Testis (tissue), 3 donors: ENCODE results near the gene TNS3. TPM values are rescaled to one million over a fixed set of nuclear protein-coding genes. Genes with fewer than 3 reads are reported as not detected.
"Not testable (repeated sequence)": the region's sequence is repeated elsewhere in the genome, so short reads cannot be mapped to it uniquely, and the experiment has no call there.

Source experiments
- DNase-seq: peaks from one replicate; pipeline ENCODE4 v3.0.0-alpha.2; 2019
- H3K27ac ChIP-seq, 2 donors: fragments of 200-600 bp; sonication (generic); one replicate each; pipeline ENCODE4 v1.5.1; 2019
- H3K27me3 ChIP-seq: fragments of 200-600 bp; sonication (generic); one replicate; pipeline ENCODE4 v1.5.1; 2019
- H3K36me3 ChIP-seq: fragments of 200-600 bp; sonication (generic); one replicate; pipeline ENCODE4 v1.5.1; 2017; ENCODE audit warnings: low read depth; ENCODE audit errors: missing control alignments
- H3K4me1 ChIP-seq: fragments of 200-600 bp; sonication (generic); one replicate; pipeline ENCODE4 v1.5.1; 2019
- H3K4me3 ChIP-seq, 2 donors: fragments of 200-600 bp; sonication (generic); one replicate each; pipeline ENCODE4 v1.5.1; 2017 to 2019
- H3K9me3 ChIP-seq: fragments of 200-600 bp; sonication (generic); one replicate; pipeline ENCODE4 v1.5.1; 2017
- CTCF ChIP-seq, 3 experiments: fragments of 450-650 bp in 2 of 3; fragments of 200-600 bp in 1 of 3; sonication (generic) in 1 of 3; IDR thresholded peaks; one replicate each; pipeline ENCODE4 v1.5.1; 2016 to 2019; ENCODE audit warnings: antibody characterized with exemption in 3 of 3, mild to moderate bottlenecking in 2 of 3, moderate library complexity in 1 of 3
- POLR2A ChIP-seq: fragments of 450-650 bp; IDR thresholded peaks from one replicate; pipeline ENCODE4 v1.6.1; 2017; ENCODE audit warnings: antibody characterized with exemption, mild to moderate bottlenecking, moderate library complexity
- WGBS, 2 donors: methylation state at CpG; one replicate each; pipeline ENCODE4 v1.1.5; 2018; 5-methylcytosine and 5-hydroxymethylcytosine counted together
- intact Hi-C: fragments of 100-400 bp; cut with DNase I; formaldehyde crosslinking; loops from one replicate; pipeline ENCODE4 v1.15.1; 2023; ENCODE audit warnings: low total_unique reads
- polyA plus RNA-seq: library from polyadenylated mRNA; stranded (reverse); fragments of 350-450 nt; fragmentation: Illumina TruSeq; extraction: RNeasy Lipid Tissue Mini Kit (QIAGEN cat#74804); gene quantifications from one replicate; pipeline ENCODE4 v1.2.3, GENCODE V29; 2014; ENCODE audit warnings: low read depth, low replicate concordance; ENCODE audit not compliant: insufficient read depth
- total RNA-seq, 2 donors: library from RNA; depleted of rRNA; stranded (reverse); fragments of >200 nt; gene quantifications; one replicate each; pipeline ENCODE4 v1.2.3, GENCODE V29; 2016

TNS3 gene
- total and polyA plus RNA-seq, 3 donors from 2014 or later: 28.5 to 93.5 (median 60.0) TPM

- Histone ChIP-seq H3K36me3 (no peaks in the 10 kb centered on the region), H3K4me3 (no peak overlapping the region), H3K4me1 (peaks cover 10% of the 10 kb centered on the region), H3K9me3 (no peaks in the 10 kb centered on the region), H3K27me3 (no peaks in the 10 kb centered on the region), H3K27ac (no peak overlapping the region)
- WGBS, 2 donors: 95% methylated on average over 5 of the region's 5 CpGs
- DNase-seq: no peak
- intact Hi-C loops: no loop called here
- TF ChIP-seq POLR2A: no peak
These were observed 15.5 kb upstream of the TNS3 start for GRCh38 chr7:47597379-47597778.

- intact Hi-C loops: no loop called here
- H3K4me1 ChIP-seq: peaks cover 16% of the 10 kb centered on the region
- 76 to 82% methylated on average over 9 to 12 of the region's 12 CpGs for WGBS, 2 donors
- no peaks in the 10 kb centered on the region for H3K27me3 ChIP-seq
- H3K9me3 ChIP-seq: no peaks in the 10 kb centered on the region
- no peak overlapping the region for H3K4me3 ChIP-seq
- DNase-seq: no peak
- H3K27ac ChIP-seq: no peak overlapping the region
- no peak for TF ChIP-seq CTCF (IDR thresholded peaks at IDR 0.05)
- TF ChIP-seq POLR2A: no peak
- H3K36me3 ChIP-seq: no peaks in the 10 kb centered on the region
These were observed 14.7 kb upstream of the TNS3 start for GRCh38 chr7:47596502-47597202.

GRCh38 chr7:47594406-47594805 lies 12.5 kb upstream of the TNS3 start:
- Histone ChIP-seq H3K4me1 (peaks cover 10% of the 10 kb centered on the region), H3K36me3 (no peaks in the 10 kb centered on the region), H3K27ac (no peak overlapping the region), H3K9me3 (no peaks in the 10 kb centered on the region), H3K4me3 (no peak overlapping the region), H3K27me3 (no peaks in the 10 kb centered on the region)
- intact Hi-C loops: no loop called here
- WGBS, 2 donors: 40 to 58% methylated on average over 3 of the region's 3 CpGs
- no peak for DNase-seq
- no peak for TF ChIP-seq CTCF (IDR thresholded peaks at IDR 0.05)
- TF ChIP-seq POLR2A: no peak

GRCh38 chr7:47591655-47592572 lies 10.0 kb upstream of the TNS3 start:
- no peak overlapping the region for H3K4me3 ChIP-seq
- no peaks in the 10 kb centered on the region for H3K9me3 ChIP-seq
- no peak overlapping the region for H3K27ac ChIP-seq
- no peaks in the 10 kb centered on the region for H3K36me3 ChIP-seq
- intact Hi-C loops: no loop called here
- WGBS, 2 donors: 52 to 56% methylated on average over 17 of the region's 17 CpGs
- no peaks in the 10 kb centered on the region for H3K27me3 ChIP-seq
- no peak for DNase-seq
- TF ChIP-seq POLR2A (no peak), CTCF (IDR thresholded peaks at IDR 0.05) (no peak)
- peaks cover 10% of the 10 kb centered on the region for H3K4me1 ChIP-seq

- H3K27me3 ChIP-seq: no peaks in the 10 kb centered on the region
- H3K9me3 ChIP-seq: no peaks in the 10 kb centered on the region
- peaks cover 10% of the 10 kb centered on the region for H3K4me1 ChIP-seq
- H3K4me3 ChIP-seq: no peak overlapping the region
- TF ChIP-seq CTCF (IDR thresholded peaks at IDR 0.05): no peak
- no peak for TF ChIP-seq POLR2A
- H3K36me3 ChIP-seq: no peaks in the 10 kb centered on the region
- no peak overlapping the region for H3K27ac ChIP-seq
- WGBS, 2 donors: 83 to 90% methylated on average over 8 of the region's 8 CpGs
- intact Hi-C loops: no loop called here
- DNase-seq: no peak
These were observed 9.3 kb upstream of the TNS3 start for GRCh38 chr7:47591089-47591654.

GRCh38 chr7:47590215-47590614 lies 8.3 kb upstream of the TNS3 start:
- H3K27ac ChIP-seq, H3K27me3 ChIP-seq, H3K36me3 ChIP-seq, intact Hi-C loops, H3K4me3 ChIP-seq, DNase-seq, H3K9me3 ChIP-seq: not testable (repeated sequence)
- WGBS, 2 donors: 92% methylated on average over 5 of the region's 5 CpGs
- H3K4me1 ChIP-seq: peaks cover 10% of the 10 kb centered on the region
